Measurements from ENCODE around the gene NTPCR.
"Not testable (repeated sequence)": the region's sequence is repeated elsewhere in the genome, so short reads cannot be mapped to it uniquely, and the experiment has no call there.

NTPCR gene

DNA sequence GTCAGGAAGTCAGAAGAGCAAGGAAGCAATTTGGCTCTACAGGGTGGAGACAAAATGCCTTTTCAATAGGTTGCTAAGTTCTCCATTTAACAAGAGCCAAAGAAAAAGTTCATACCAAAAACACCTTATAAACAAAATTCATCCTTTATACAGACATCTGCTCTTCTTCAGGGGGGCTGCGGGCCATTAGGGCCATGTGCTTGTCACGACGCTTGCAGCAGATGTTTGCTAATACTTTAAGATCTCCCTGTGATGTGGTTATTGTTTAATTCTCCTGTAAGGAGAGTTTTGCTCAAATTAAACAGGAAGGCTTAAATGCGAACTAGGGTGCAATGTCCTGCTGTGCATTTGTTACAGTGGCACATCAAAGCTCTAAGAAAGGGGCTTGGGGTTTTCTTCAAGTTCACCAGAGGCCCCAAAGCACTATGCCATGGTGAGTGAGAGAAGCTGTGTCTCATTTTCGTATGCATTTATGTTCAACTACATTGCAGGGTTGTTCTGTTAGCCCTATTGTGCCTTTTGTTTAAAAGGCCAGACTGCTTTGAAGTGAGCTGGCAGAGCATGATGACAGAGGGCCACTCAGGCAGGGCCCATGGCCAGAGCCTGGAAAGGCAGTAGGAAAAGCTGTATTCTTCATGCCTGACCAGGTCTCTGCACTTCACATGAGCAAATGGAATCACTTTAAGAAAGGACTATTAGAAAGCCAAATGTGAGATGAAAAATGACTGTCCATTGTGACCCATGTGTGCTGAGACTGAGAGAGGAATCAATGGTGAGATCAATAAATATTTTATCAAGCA lies 24.8 kb upstream of the NTPCR start:
- H3K4me3 ChIP-seq (ENCODE audit: low read depth, low read length): no peak overlapping the region

GRCh38 chr1:232927166-232927565 lies 23.2 kb upstream of the NTPCR start:
- H3K4me3 ChIP-seq (ENCODE audit: low read depth, low read length): not testable (repeated sequence)

GRCh38 chr1:232927830-232928505 lies 22.4 kb upstream of the NTPCR start:
- no peak overlapping the region for H3K4me3 ChIP-seq (ENCODE audit: low read depth, low read length)

DNA sequence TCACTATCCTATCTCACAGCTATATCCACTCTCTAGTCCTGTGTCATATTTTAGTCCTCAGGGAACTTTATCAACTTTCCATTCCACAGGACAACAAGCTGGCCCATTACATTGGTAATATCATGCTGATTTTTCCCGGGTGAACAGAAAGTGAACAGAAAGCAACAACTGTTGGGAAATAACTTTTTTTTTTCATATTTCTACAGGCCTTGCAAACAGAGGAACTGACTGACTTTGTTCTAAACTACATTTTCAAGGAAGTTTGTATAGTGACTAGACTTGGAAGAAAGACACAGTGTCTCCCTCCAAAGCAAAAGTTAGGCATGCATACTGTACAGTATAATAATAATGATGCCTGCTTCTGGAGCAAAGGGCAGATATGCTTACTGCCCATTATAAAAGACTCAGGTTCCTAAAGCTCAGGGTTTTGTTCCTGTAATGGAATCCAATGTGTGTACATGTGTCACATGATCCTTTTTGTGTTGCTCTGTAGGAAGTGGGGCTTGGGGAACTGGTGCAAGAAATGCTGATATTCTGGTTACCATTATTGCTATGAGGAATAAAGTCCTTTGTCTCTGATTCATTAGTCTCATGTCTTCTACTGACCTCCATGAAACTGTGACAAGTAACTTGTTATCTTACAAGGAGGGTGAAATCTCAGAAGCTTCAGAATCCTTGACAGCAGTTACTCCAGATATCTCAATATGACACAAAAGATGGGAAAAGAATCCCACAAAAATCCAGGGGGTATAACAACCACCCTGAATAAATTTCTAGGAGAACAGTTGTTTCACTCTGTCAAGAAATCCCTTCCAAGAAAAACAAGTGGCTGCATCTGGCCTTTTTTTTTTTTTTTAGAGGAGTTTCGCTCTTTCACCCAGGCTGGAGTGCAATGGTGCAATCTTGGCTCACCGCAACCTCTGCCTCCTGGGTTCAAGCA lies 17.7 kb upstream of the NTPCR start:
- H3K4me3 ChIP-seq (ENCODE audit: low read depth, low read length): no peak overlapping the region

- H3K4me3 ChIP-seq (ENCODE audit: low read depth, low read length): no peak overlapping the region
Measured at GRCh38 chr1:232936941-232937340, 13.5 kb upstream of the NTPCR start.

- no peak overlapping the region for H3K4me3 ChIP-seq (ENCODE audit: low read depth, low read length)
Measured at GRCh38 chr1:232937741-232938375, 12.6 kb upstream of the NTPCR start.

GRCh38 chr1:232938926-232939325 lies 11.5 kb upstream of the NTPCR start:
- no peak overlapping the region for H3K4me3 ChIP-seq (ENCODE audit: low read depth, low read length)

- no peak overlapping the region for H3K4me3 ChIP-seq (ENCODE audit: low read depth, low read length)
Measured at GRCh38 chr1:232939748-232940147, 10.7 kb upstream of the NTPCR start.

GRCh38 chr1:232940262-232940661 lies 10.1 kb upstream of the NTPCR start:
- H3K4me3 ChIP-seq (ENCODE audit: low read depth, low read length): no peak overlapping the region

DNA sequence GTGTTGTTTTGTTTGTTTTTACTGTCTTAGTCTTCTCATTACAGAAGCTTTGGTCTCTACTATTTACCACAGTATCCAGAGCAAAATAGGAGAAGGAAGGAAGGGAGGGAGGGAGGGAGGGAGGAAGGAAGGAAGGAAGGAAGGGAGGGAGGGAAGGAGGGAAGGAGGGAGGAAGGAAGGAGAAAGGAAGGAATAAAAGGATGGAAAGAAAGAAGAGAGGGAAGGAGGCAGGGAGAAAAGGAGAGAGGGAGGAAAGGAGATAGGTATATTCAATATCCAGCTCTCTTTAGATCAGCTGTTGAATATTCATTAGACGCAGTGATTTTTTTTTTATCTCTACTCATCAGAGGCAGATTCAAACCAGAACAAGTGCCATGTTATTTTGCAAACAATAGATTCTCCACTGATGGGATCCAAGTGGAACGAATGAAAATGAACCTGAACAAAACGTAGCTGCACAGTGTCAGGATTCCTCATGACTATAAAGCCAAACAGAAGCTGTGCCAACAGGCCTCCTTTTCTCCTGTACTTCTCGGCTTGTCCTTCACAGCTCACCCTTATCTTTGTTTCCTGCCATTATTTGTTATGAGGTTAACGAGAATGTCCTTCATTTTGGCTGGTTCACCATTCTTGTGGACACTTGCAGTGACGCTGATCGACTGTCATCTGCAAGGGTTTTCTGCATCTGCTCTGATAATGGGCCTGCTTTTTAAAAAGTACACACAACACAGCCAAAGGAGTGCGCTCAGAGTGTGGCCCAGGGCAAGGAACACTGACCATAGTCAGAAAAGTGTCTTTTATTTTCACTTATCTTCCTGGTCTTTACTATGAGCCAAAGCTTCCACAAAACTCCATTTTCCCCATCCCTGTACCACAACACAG lies 7.8 kb upstream of the NTPCR start:
- no peak overlapping the region for H3K4me3 ChIP-seq (ENCODE audit: low read depth, low read length)

DNA sequence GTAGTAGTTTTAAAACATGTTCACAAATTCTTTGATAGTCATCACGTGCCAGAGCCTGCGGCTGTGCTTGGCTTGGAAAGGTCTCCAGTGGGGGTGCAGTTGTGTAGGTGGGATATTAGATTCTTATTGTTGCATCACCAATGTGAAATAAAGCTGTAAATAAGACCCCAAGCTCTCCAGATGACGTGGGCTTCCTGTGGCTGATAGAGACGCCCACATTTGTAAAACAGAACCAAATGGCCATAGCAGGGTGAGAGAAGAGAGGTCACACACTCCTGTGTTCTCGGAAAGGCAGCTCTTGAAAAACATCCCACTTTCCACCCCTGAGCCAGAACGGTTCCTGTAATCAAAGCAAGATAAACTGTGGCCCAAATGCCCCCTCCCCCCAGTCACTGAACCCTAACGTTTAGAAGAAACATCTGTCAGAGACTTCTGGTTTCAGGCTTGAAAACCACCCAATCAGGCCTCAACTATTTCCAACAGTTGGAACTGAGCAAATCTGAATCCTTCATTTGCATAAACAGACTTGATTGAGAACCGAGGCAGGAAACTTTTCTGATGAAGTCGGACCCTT lies 6.6 kb upstream of the NTPCR start:
- no peak overlapping the region for H3K4me3 ChIP-seq (ENCODE audit: low read depth, low read length)

DNA sequence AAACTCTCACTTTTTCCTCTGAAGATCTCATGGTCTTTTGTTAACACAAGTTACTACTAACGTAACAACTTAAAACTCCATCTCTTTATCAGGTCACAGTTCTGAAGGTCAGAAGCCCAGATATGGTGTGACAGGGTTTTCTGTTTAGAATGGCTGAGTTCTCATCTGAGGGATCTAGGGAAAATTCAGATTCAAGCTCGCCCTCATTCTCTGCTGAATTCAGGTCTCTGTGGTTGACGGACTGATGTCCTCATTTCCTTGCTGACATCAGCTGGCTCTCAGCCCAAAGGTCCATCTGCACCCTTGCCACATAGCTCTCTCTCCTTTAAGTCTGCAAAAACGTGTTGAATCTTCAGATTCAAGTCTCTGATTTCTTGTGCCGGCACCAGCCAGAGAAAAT lies 6.1 kb upstream of the NTPCR start:
- no peak overlapping the region for H3K4me3 ChIP-seq (ENCODE audit: low read depth, low read length)

GRCh38 chr1:232949636-232950196 lies 695 bp upstream of the NTPCR start:
- H3K4me3 ChIP-seq (ENCODE audit: low read depth, low read length): peak overlapping the region; percentile 69

- H3K4me3 ChIP-seq (ENCODE audit: low read depth, low read length): peak overlapping the region; percentile 81
Measured at GRCh38 chr1:232951180-232951579, 769 bp downstream of the NTPCR start.

- peak overlapping the region; percentile 81 for H3K4me3 ChIP-seq (ENCODE audit: low read depth, low read length)
Measured at GRCh38 chr1:232951605-232952004, 1.2 kb downstream of the NTPCR start.

DNA sequence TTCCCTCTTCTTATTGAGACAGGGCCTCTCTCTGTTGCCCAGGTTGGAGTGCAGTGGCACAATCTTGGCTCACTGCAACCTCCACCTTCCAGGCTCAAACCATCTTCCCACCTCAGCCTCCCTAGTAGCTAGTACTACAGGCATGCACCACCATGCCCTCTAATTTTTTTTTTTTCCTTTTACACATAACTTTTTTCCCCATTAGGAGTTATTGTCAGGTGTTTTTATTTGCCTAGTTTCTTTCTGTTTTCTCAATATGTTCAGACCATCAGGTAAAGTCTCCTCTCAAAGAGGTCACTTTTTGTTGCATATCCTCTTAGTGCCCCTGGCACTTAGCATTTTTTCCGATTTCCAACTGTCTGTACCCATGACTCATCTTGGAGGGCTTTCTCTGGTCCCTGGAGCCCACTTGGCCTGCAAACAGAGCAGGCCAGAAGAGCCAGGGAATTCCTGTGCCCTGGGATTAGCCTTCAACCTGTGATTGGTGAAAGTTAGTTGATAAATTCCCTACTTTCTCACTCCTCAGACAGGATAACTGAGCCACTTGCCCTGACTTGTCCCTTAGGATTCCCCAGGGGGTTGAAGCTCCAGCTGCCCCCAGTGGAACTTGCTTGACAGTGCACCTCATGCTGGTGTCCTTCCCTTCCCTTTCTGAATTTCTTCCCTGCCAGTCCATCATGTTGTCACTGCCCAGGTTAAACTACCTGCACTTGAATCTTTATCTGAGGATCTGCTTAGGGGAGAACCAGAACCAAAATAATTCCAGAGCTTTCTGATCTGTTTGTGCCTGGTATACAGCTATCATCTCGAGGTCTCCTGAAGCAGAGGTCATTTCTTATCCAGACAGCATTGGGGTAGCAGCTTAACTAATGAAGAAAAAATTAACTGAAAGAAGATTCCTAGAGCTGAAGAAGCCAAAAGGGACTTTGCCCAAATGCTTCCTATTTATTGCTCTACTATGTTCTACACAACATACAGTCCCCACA lies 2.4 kb downstream of the NTPCR start:
- no peak overlapping the region for H3K4me3 ChIP-seq (ENCODE audit: low read depth, low read length)

DNA sequence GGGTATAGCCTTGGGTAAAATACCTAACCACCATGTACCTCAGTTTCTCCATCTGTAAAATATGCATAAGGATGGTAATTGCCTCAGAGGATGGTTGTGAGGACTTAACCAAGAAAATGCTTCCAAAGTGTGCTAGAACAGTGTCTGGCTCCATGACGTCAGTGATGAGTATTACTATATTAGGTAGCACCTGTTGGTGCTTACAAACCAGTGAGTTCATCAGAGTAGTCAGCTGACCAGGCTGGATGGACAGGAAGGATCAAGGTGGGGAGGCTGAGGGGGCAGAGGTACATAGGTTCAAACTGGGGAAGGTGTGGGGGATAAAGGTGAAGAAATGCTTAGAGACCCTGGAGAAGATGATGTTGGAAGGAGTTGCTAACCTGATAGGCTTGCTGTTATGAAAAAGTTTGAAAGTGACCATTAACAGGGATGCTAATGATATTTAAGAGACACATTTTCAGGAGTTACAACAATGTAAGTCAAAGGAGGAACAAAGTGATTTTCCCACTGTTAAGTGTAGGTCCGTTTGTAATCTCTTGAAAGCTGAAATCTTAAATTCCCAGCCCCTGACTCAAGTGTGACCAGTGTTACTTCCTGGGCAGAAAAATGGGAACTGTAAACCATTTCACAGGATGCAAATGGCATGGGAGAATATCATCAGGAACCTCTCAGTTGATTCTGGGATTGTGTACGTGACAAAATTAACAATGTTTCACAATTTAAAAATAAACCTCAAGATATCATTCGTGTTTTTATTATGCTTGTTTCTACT lies 4.4 kb downstream of the NTPCR start:
- H3K4me3 ChIP-seq (ENCODE audit: low read depth, low read length): no peak overlapping the region
